K562 (cell line): Measurements from ENCODE around the gene ACTR3C. TPM values are rescaled to one million over a fixed set of nuclear protein-coding genes. Genes with fewer than 3 reads are reported as not detected.

Experiments
- CREB3L1 ChIP-seq: fragments of 450-650 bp; IDR thresholded peaks from 2 replicates; pipeline ENCODE4 v1.6.1; 2014; ENCODE audit warnings: low read depth, mild to moderate bottlenecking, moderate library complexity, borderline replicate concordance
- DNMT1 ChIP-seq: fragments of 450-650 bp; IDR thresholded peaks from 2 replicates; pipeline ENCODE4 v1.6.1; 2016; ENCODE audit warnings: antibody characterized with exemption, mild to moderate bottlenecking
- HDGF ChIP-seq: fragments of 450-650 bp; IDR thresholded peaks from 2 replicates; pipeline ENCODE4 v1.6.1; 2016
- KDM5B ChIP-seq: fragments of 200-600 bp; sonication (generic); IDR thresholded peaks from 2 replicates; pipeline ENCODE4 v1.6.1; 2012; ENCODE audit warnings: low read depth, mild to moderate bottlenecking, moderate library complexity, low read length, control low read depth, inconsistent platforms; ENCODE audit not compliant: insufficient replicate concordance
- NEUROD1 ChIP-seq: fragments of 150-350 bp; IDR thresholded peaks from 2 replicates; pipeline ENCODE4 v1.6.1; 2014; ENCODE audit warnings: borderline replicate concordance, low read length, low read depth; ENCODE audit not compliant: partially characterized antibody
- RBBP5 ChIP-seq: fragments of 200-600 bp; sonication (generic); IDR thresholded peaks from 2 replicates; pipeline ENCODE4 v1.6.1; 2012; ENCODE audit warnings: borderline replicate concordance, mild to moderate bottlenecking, low read length, control low read depth, inconsistent platforms; ENCODE audit not compliant: insufficient read depth, poor library complexity, severe bottlenecking
- REST ChIP-seq, 2 experiments: fragments of 450-650 bp; formaldehyde crosslinking in 1 of 2; IDR thresholded peaks; 2 replicates each; pipeline versions ENCODE4 v1.4.0 to v1.6.1; 2014 to 2020; ENCODE audit warnings: mild to moderate bottlenecking in 2 of 2, borderline replicate concordance in 1 of 2, low read depth in 1 of 2
- TFAP4 ChIP-seq: sonication (generic); formaldehyde crosslinking; IDR thresholded peaks from 2 replicates; pipeline ENCODE4 v1.8.0; 2022; ENCODE audit warnings: missing genetic modification reagents, mild to moderate bottlenecking, moderate library complexity, borderline replicate concordance
- ZNF584 ChIP-seq: fragments of 200-800 bp; sonication (Bioruptor generic); IDR thresholded peaks from 2 replicates; pipeline ENCODE4 v1.6.1; 2016; ENCODE audit warnings: low read depth, mild to moderate bottlenecking, missing genetic modification characterization, missing compliant biosample characterization
- ZNF609 ChIP-seq: sonication (generic); formaldehyde crosslinking; IDR thresholded peaks from 2 replicates; pipeline ENCODE4 v1.8.1; 2023; ENCODE audit warnings: missing genetic modification reagents, mild to moderate bottlenecking, borderline replicate concordance
- polyA plus RNA-seq, 8 experiments: library from polyadenylated mRNA; depleted of rRNA in 4 of 8; stranded (reverse) in 5 of 8; unstranded in 3 of 8; fragments of >200 nt; fragmentation: Nextera tagmentation in 2 of 8; fragmentation: Illumina TruSeq in 1 of 8; extraction: Ambion mirVana in 2 of 8; extraction: Trizol in 1 of 8; gene quantifications; 2 replicates each; pipeline versions ENCODE4 v1.2.1 to v1.2.3, GENCODE V29; 2011 to 2014; ENCODE audit warnings: inconsistent platforms in 1 of 8, missing spikeins in 1 of 8
- total RNA-seq, 7 experiments: library from RNA; depleted of rRNA in 6 of 7; stranded (reverse); fragments of >200 nt in 6 of 7; fragmentation: Illumina TruSeq in 2 of 7; extraction: Trizol in 2 of 7; gene quantifications; 2 replicates each; pipeline versions ENCODE4 v1.2.1 to v1.2.3, GENCODE V29; 2011 to 2021; ENCODE audit warnings: low replicate concordance in 1 of 7

The ACTR3C gene
- total and polyA plus RNA-seq, 9 of the 15 experiments (the other 6 are each of a cell fraction or from before 2014, with no cell fraction given), result 9.0 to 35.4 (median 13.3) TPM

GRCh38 chr7:150324373-150324961 is 1.1 kb upstream of the ACTR3C start (continued):
- TF ChIP-seq NEUROD1, result peak; percentile 7
- no peak for TF ChIP-seq REST (IDR thresholded peaks at IDR 0.05; ENCODE audit: borderline replicate concordance)
- TF ChIP-seq REST (CRISPR knock-in tag; IDR thresholded peaks at IDR 0.05; ENCODE audit: low read depth), result peak; percentile 23; the same call in 1 of the 2 replicates
- 0 out of 2 replicates have a peak, but pooled peaks have one; percentile 45 for TF ChIP-seq DNMT1
- TF ChIP-seq ZNF609 (CRISPR knock-in tag), result no peak
- TF ChIP-seq CREB3L1, result no peak
- TF ChIP-seq RBBP5, result peak; percentile 59
- TF ChIP-seq ZNF584 (CRISPR knock-in tag), result 0 out of 2 replicates have a peak, but pooled peaks have one; percentile 8
- peak; percentile 28; the same call in 1 of the 2 replicates for TF ChIP-seq HDGF
- TF ChIP-seq KDM5B, result peak; percentile 10
- no peak for TF ChIP-seq TFAP4 (CRISPR knock-in tag)
